ENCODE measurements around the gene ICAM3.

ICAM3 gene

GRCh38 chr19:10299545-10300458 is 39.6 kb downstream of the ICAM3 start:
- no peak for DNase-seq (ENCODE audit: low read depth)
- H3K4me3 ChIP-seq (ENCODE audit: low read depth, low read length) = no peak overlapping the region
- no peak for TF ChIP-seq CTCF (conservative IDR thresholded peaks at IDR 0.05; ENCODE audit: low read depth, low read length)

- DNase-seq (ENCODE audit: low read depth) = no peak
- TF ChIP-seq CTCF (conservative IDR thresholded peaks at IDR 0.05; ENCODE audit: low read depth, low read length) = no peak
- peak overlapping the region; percentile 36 for H3K4me3 ChIP-seq (ENCODE audit: low read depth, low read length)
Measured at GRCh38 chr19:10295847-10296591, 43.4 kb downstream of the ICAM3 start.

- DNase-seq (ENCODE audit: low read depth) = peak; percentile 48
- peak; percentile 23 for TF ChIP-seq CTCF (conservative IDR thresholded peaks at IDR 0.05; ENCODE audit: low read depth, low read length)
- H3K4me3 ChIP-seq (ENCODE audit: low read depth, low read length) = peak overlapping the region; percentile 36
Measured at GRCh38 chr19:10295305-10295846, 44.0 kb downstream of the ICAM3 start.

GRCh38 chr19:10294368-10294697 is 45.1 kb downstream of the ICAM3 start:
- no peak for DNase-seq (ENCODE audit: low read depth)

GRCh38 chr19:10293637-10294367 is 45.6 kb downstream of the ICAM3 start:
- no peak for TF ChIP-seq CTCF (conservative IDR thresholded peaks at IDR 0.05; ENCODE audit: low read depth, low read length)
- H3K4me3 ChIP-seq (ENCODE audit: low read depth, low read length) = no peak overlapping the region
- DNase-seq (ENCODE audit: low read depth) = no peak

More at GRCh38 chr19:10294368-10294697, 45.1 kb downstream of the ICAM3 start:
- no peak overlapping the region for H3K4me3 ChIP-seq (ENCODE audit: low read depth, low read length)
- TF ChIP-seq CTCF (conservative IDR thresholded peaks at IDR 0.05; ENCODE audit: low read depth, low read length) = no peak

GRCh38 chr19:10292789-10293636 is 46.4 kb downstream of the ICAM3 start:
- no peak for DNase-seq (ENCODE audit: low read depth)
- peak overlapping the region; percentile 37 for H3K4me3 ChIP-seq (ENCODE audit: low read depth, low read length)
- no peak for TF ChIP-seq CTCF (conservative IDR thresholded peaks at IDR 0.05; ENCODE audit: low read depth, low read length)

Measured in choroid plexus epithelial cell (primary cell).